GM21576 (cell line): ENCODE measurements around the gene TMEM126A.
A peak's percentile ranks its signal among the peaks of the same experiment; 100 is the strongest.
"Not testable (repeated sequence)": the region's sequence is repeated elsewhere in the genome, so short reads cannot be mapped to it uniquely, and the experiment has no call there.

Experiments
- ATAC-seq: cut with Tn5 transposase; IDR thresholded peaks from one replicate; pipeline ENCODE4 v1.9.1; 2021; ENCODE audit warnings: mild to moderate bottlenecking, moderate library complexity; ENCODE audit not compliant: unreplicated experiment

TMEM126A gene

GRCh38 chr11:85656777-85657176 is 9.0 kb downstream of the TMEM126A start:
- no peak for ATAC-seq

GRCh38 chr11:85658180-85658579 is 10.4 kb downstream of the TMEM126A start:
- no peak for ATAC-seq

GRCh38 chr11:85661972-85662664 is 14.4 kb downstream of the TMEM126A start:
- ATAC-seq: no peak

GRCh38 chr11:85663080-85663752 is 15.4 kb downstream of the TMEM126A start:
- no peak for ATAC-seq

- peak; percentile 69 for ATAC-seq
These were observed 16.2 kb downstream of the TMEM126A start for GRCh38 chr11:85663753-85664614.

GRCh38 chr11:85664615-85665481 is 17.1 kb downstream of the TMEM126A start, which contains the start of gene CREBZF:
CREBZF (minus strand) TSS chr11:85665129; CDS start chr11:85664875, 254 bp downstream.
- ATAC-seq: peak; percentile 88

GRCh38 chr11:85665733-85666132 is 18.0 kb downstream of the TMEM126A start:
- ATAC-seq: no peak

- ATAC-seq: no peak
These were observed 18.9 kb downstream of the TMEM126A start for GRCh38 chr11:85666687-85667086.

- no peak for ATAC-seq
These were observed 20.4 kb downstream of the TMEM126A start for GRCh38 chr11:85668157-85668556.

- not testable (repeated sequence) for ATAC-seq
These were observed 23.3 kb downstream of the TMEM126A start for GRCh38 chr11:85670949-85671663.

GRCh38 chr11:85672105-85672902 is 24.5 kb downstream of the TMEM126A start:
- ATAC-seq: no peak

GRCh38 chr11:85673393-85673792 is 25.6 kb downstream of the TMEM126A start:
- no peak for ATAC-seq

GRCh38 chr11:85679576-85679975 is 31.8 kb downstream of the TMEM126A start:
- ATAC-seq: no peak

- ATAC-seq: no peak
These were observed 33.1 kb downstream of the TMEM126A start for GRCh38 chr11:85680897-85681296.

- peak; percentile 62 for ATAC-seq
These were observed 34.9 kb downstream of the TMEM126A start for GRCh38 chr11:85682330-85683305.

- ATAC-seq: no peak
These were observed 37.5 kb downstream of the TMEM126A start for GRCh38 chr11:85685125-85685819.

- no peak for ATAC-seq
These were observed 38.2 kb downstream of the TMEM126A start, which contains the start of gene CCDC89 for GRCh38 chr11:85685820-85686459. CCDC89 (minus strand) TSS chr11:85686195; CDS start chr11:85686130, 65 bp downstream.
